H1 (cell line): Measurements from ENCODE around the gene PCYT2. TPM values are rescaled to one million over a fixed set of nuclear protein-coding genes. Genes with fewer than 3 reads are reported as not detected.

Experiments
- CTCF ChIA-PET: fragments of 300-600 bp; sonication (Branson Sonifier 250); formaldehyde crosslinking; loops from one replicate; lab custom pipeline; 2021; ENCODE audit not compliant: partially characterized antibody; lab: Charles Lee
- POLR2A ChIA-PET: fragments of 300-600 bp; sonication (Branson Sonifier 250); formaldehyde crosslinking; loops from one replicate; lab custom pipeline; 2021; ENCODE audit warnings: inconsistent platforms; ENCODE audit not compliant: partially characterized antibody; lab: Charles Lee
- DNase-seq, 2 experiments: peaks; one replicate each; pipeline versions ENCODE4 v3.0.0 to v3.0.0-alpha.2; 2010 to 2022; ENCODE audit warnings: low spot score in 2 of 2, low read depth in 1 of 2, mixed read lengths in 1 of 2
- FAIRE-seq: peaks from 2 replicates; lab custom pipeline; 2011; peaks lifted over from hg19 to GRCh38; lab: Jason Lieb, UNC
- H2AFZ ChIP-seq: 2 replicates; pipeline ENCODE4 v1.8.1; 2012; ENCODE audit warnings: low read length, inconsistent platforms
- H2AK5ac ChIP-seq: 2 replicates; pipeline ENCODE4 v1.6.1; 2013; ENCODE audit warnings: low read depth, low read length
- H2BK120ac ChIP-seq: replicated peaks from 2 replicates; pipeline ENCODE3; 2013; ENCODE audit warnings: low read depth, low read length, inconsistent platforms
- H2BK12ac ChIP-seq: 2 replicates; pipeline ENCODE4 v1.6.1; 2013; ENCODE audit warnings: low read depth, low read length
- H2BK15ac ChIP-seq: 2 replicates; pipeline ENCODE4 v1.6.1; 2013; ENCODE audit warnings: low read length
- H2BK20ac ChIP-seq: 2 replicates; pipeline ENCODE4 v1.6.1; 2013; ENCODE audit warnings: low read length
- H2BK5ac ChIP-seq: 2 replicates; pipeline ENCODE4 v1.6.1; 2013; ENCODE audit warnings: low read depth, low read length
- H3K14ac ChIP-seq: 2 replicates; pipeline ENCODE4 v1.6.1; 2013; ENCODE audit warnings: inconsistent platforms; ENCODE audit not compliant: insufficient read length
- H3K18ac ChIP-seq: 2 replicates; pipeline ENCODE4 v1.6.1; 2013; ENCODE audit warnings: low read length; ENCODE audit errors: extremely low read depth
- H3K23ac ChIP-seq: 2 replicates; pipeline ENCODE4 v1.6.1; 2013; ENCODE audit warnings: inconsistent platforms; ENCODE audit not compliant: insufficient read length
- H3K23me2 ChIP-seq: 2 replicates; pipeline ENCODE4 v1.6.1; 2013; ENCODE audit warnings: low read depth, low read length
- H3K27ac ChIP-seq: 2 replicates; pipeline ENCODE4 v1.6.1; 2011; ENCODE audit warnings: low read depth, low read length, inconsistent platforms
- H3K27me3 ChIP-seq, 4 experiments: replicated peaks in 1 of 4; 1 replicate in 1 of 4; 2 replicates in 3 of 4; pipeline versions ENCODE4 v1.6.1 to v1.8.1; 2011 to 2013; ENCODE audit warnings: low read length in 3 of 4, mild to moderate bottlenecking in 3 of 4, inconsistent platforms in 2 of 4, mixed read lengths in 2 of 4, moderate library complexity in 1 of 4; ENCODE audit not compliant: control insufficient read depth in 3 of 4, insufficient read depth in 3 of 4; ENCODE audit errors: extremely low read depth in 1 of 4
- H3K36me3 ChIP-seq, 4 experiments: 2 replicates each; pipeline versions ENCODE4 v1.6.1 to v1.8.1; 2011 to 2013; ENCODE audit warnings: mild to moderate bottlenecking in 4 of 4, low read length in 3 of 4, moderate library complexity in 2 of 4, control low read depth in 1 of 4, inconsistent platforms in 1 of 4; ENCODE audit not compliant: insufficient read depth in 4 of 4, control insufficient read depth in 2 of 4
- H3K4ac ChIP-seq: replicated peaks from 2 replicates; pipeline ENCODE3; 2013; ENCODE audit warnings: low read length, low read depth, mixed read lengths, inconsistent platforms; ENCODE audit not compliant: insufficient read length
- H3K4me1 ChIP-seq, 4 experiments: replicated peaks in 1 of 4; 1 replicate in 1 of 4; 2 replicates in 3 of 4; pipeline versions ENCODE4 v1.6.1 to v1.8.1; 2011 to 2013; ENCODE audit warnings: low read length in 3 of 4, inconsistent platforms in 2 of 4, mixed read lengths in 1 of 4; ENCODE audit not compliant: insufficient read depth in 4 of 4, control insufficient read depth in 3 of 4
- H3K4me2 ChIP-seq, 2 experiments: 2 replicates each; pipeline versions ENCODE4 v1.6.1 to v1.8.1; 2011 to 2013; ENCODE audit warnings: low read depth in 2 of 2, low read length in 2 of 2, control low read depth in 1 of 2, inconsistent platforms in 1 of 2, mild to moderate bottlenecking in 1 of 2; ENCODE audit not compliant: insufficient read depth in 1 of 2
- H3K4me3 ChIP-seq, 4 experiments: fragments of 200-600, 300-600 bp in 1 of 4; sonication (generic), shearing (Covaris generic), sonication (Bioruptor Twin) in 1 of 4; 2 replicates each; pipeline versions ENCODE4 v1.5.1 to v1.8.1; 2011 to 2016; ENCODE audit warnings: low read length in 4 of 4, low read depth in 3 of 4, control low read depth in 2 of 4, inconsistent platforms in 2 of 4, mild to moderate bottlenecking in 2 of 4, mixed read lengths in 1 of 4, moderate library complexity in 1 of 4; ENCODE audit not compliant: insufficient read depth in 2 of 4; ENCODE audit errors: extremely low read depth in 1 of 4
- H3K56ac ChIP-seq: replicated peaks from 2 replicates; pipeline ENCODE3; 2013; ENCODE audit warnings: low read depth, mild to moderate bottlenecking, mixed read lengths, low read length, inconsistent platforms; ENCODE audit not compliant: insufficient read length
- H3K79me1 ChIP-seq: 2 replicates; pipeline ENCODE4 v1.6.1; 2013; ENCODE audit warnings: low read depth, low read length, control low read depth
- H3K79me2 ChIP-seq, 2 experiments: 2 replicates each; pipeline versions ENCODE4 v1.6.1 to v1.8.1; 2012 to 2013; ENCODE audit warnings: low read length in 2 of 2, mild to moderate bottlenecking in 2 of 2, inconsistent platforms in 1 of 2; ENCODE audit not compliant: insufficient read depth in 2 of 2, control insufficient read depth in 1 of 2
- H3K9ac ChIP-seq, 4 experiments: replicated peaks in 1 of 4; 1 replicate in 1 of 4; 2 replicates in 3 of 4; pipeline versions ENCODE4 v1.6.1 to v1.8.1; 2011 to 2013; ENCODE audit warnings: low read depth in 3 of 4, low read length in 3 of 4, control low read depth in 2 of 4, mild to moderate bottlenecking in 2 of 4, moderate library complexity in 2 of 4, inconsistent platforms in 1 of 4; ENCODE audit errors: extremely low read depth in 1 of 4
- H3K9me3 ChIP-seq, 2 experiments: 2 replicates each; pipeline versions ENCODE4 v1.6.1 to v1.8.1; 2012 to 2013; ENCODE audit warnings: mild to moderate bottlenecking in 2 of 2, moderate library complexity in 2 of 2, control low read depth in 1 of 2, inconsistent platforms in 1 of 2, low read depth in 1 of 2, low read length in 1 of 2, mixed read lengths in 1 of 2; ENCODE audit not compliant: insufficient read depth in 2 of 2
- H4K20me1 ChIP-seq, 2 experiments: replicated peaks in 1 of 2; 2 replicates each; pipeline versions ENCODE3 to v1.8.1; 2011 to 2013; ENCODE audit warnings: inconsistent platforms in 2 of 2, low read length in 2 of 2, mild to moderate bottlenecking in 1 of 2; ENCODE audit not compliant: insufficient read depth in 2 of 2, control insufficient read depth in 1 of 2
- H4K5ac ChIP-seq: 2 replicates; pipeline ENCODE4 v1.6.1; 2013; ENCODE audit warnings: low read length, low read depth, mixed read lengths, inconsistent platforms; ENCODE audit not compliant: insufficient read length
- H4K8ac ChIP-seq: 2 replicates; pipeline ENCODE4 v1.8.0; 2013; ENCODE audit warnings: mild to moderate bottlenecking, moderate library complexity, low read length, inconsistent platforms; ENCODE audit not compliant: insufficient read depth; ENCODE audit errors: extremely low read depth
- H4K91ac ChIP-seq: replicated peaks from 2 replicates; pipeline ENCODE3; 2013; ENCODE audit warnings: low read length, mixed read lengths, inconsistent platforms; ENCODE audit not compliant: insufficient read length
- BRCA1 ChIP-seq: IDR thresholded peaks from 2 replicates; pipeline ENCODE4 v1.6.1; 2012; ENCODE audit warnings: low read depth, low read length, improper control_type of control experiment
- HDAC6 ChIP-seq: IDR thresholded peaks from one replicate; pipeline ENCODE4 v1.7.1; 2012; ENCODE audit warnings: low read depth, mild to moderate bottlenecking, inconsistent platforms, low read length, moderate library complexity
- KDM4A ChIP-seq: IDR thresholded peaks from one replicate; pipeline ENCODE4 v1.7.1; 2012; ENCODE audit warnings: low read depth, mild to moderate bottlenecking, moderate library complexity, low read length, inconsistent platforms; ENCODE audit not compliant: severe bottlenecking
- KDM5A ChIP-seq: fragments of 200-600 bp; IDR thresholded peaks from 2 replicates; pipeline ENCODE4 v1.7.1; 2012; ENCODE audit warnings: mild to moderate bottlenecking, low read length, inconsistent platforms, mixed read lengths
- MAX ChIP-seq: IDR thresholded peaks from 2 replicates; pipeline ENCODE4 v1.6.1; 2012; ENCODE audit warnings: inconsistent platforms
- NANOG ChIP-seq: IDR thresholded peaks from 2 replicates; pipeline ENCODE4 v1.6.1; 2011; ENCODE audit warnings: low read length, low read depth, mild to moderate bottlenecking, inconsistent platforms; ENCODE audit not compliant: insufficient read depth, poor library complexity, severe bottlenecking
- PHF8 ChIP-seq: fragments of 200-600 bp; sonication (generic); conservative IDR thresholded peaks from 2 replicates; pipeline ENCODE4 v1.7.1; 2012; ENCODE audit warnings: low read depth, mild to moderate bottlenecking, inconsistent platforms, low read length, moderate library complexity
- POLR2A ChIP-seq, 2 experiments: IDR thresholded peaks; 1 replicate in 1 of 2; 2 replicates in 1 of 2; pipeline ENCODE4 v1.6.1; 2011; ENCODE audit warnings: low read depth in 2 of 2, low read length in 2 of 2, mild to moderate bottlenecking in 2 of 2; ENCODE audit errors: control extremely low read depth in 1 of 2
- POLR2AphosphoS5 ChIP-seq: IDR thresholded peaks from 2 replicates; pipeline ENCODE4 v1.6.1; 2011; ENCODE audit warnings: low read depth, low read length
- SP4 ChIP-seq: IDR thresholded peaks from 2 replicates; pipeline ENCODE4 v1.6.1; 2012; ENCODE audit warnings: low read length, inconsistent platforms
- TEAD4 ChIP-seq: IDR thresholded peaks from 2 replicates; pipeline ENCODE4 v1.6.1; 2012; ENCODE audit warnings: low read depth, low read length, inconsistent platforms, mixed read lengths
- WGBS, 2 experiments: shearing (Covaris generic) in 1 of 2; methylation state at CpG; one replicate each; pipeline versions ENCODE4 v1.1.6 to v1.1.7; 2013 to 2015; ENCODE audit warnings: low lambda C conversion rate in 2 of 2, mixed read lengths in 2 of 2, inconsistent platforms in 1 of 2, low coverage in 1 of 2, missing lambda C conversion rate in 1 of 2; ENCODE audit not compliant: insufficient replicate concordance in 2 of 2, insufficient coverage in 1 of 2, insufficient read length in 1 of 2; ENCODE audit errors: extremely low coverage in 1 of 2, missing lambda C conversion rate in 1 of 2; 5-methylcytosine and 5-hydroxymethylcytosine counted together
- polyA plus RNA-seq, 7 experiments: library from polyadenylated mRNA; depleted of rRNA in 3 of 7; stranded (reverse) in 5 of 7; unstranded in 2 of 7; fragments of >200 nt in 5 of 7; fragments of 200-250 nt in 2 of 7; gene quantifications; 1 replicate in 5 of 7; 2 replicates in 1 of 7; 4 replicates in 1 of 7; pipeline versions ENCODE4 v1.2.1 to v1.2.3, GENCODE V29; 2011 to 2013; ENCODE audit warnings: missing spikeins in 2 of 7, mixed read lengths in 2 of 7
- total RNA-seq: library from RNA; stranded (reverse); fragmentation: NEBNext Ultra II Directional; extraction: Animal tissue kit (Norgen Biotek cat#: 25700); gene quantifications from 2 replicates; pipeline ENCODE4 v1.2.1, GENCODE V29; 2021

The PCYT2 gene
- total and polyA plus RNA-seq, 2 of the 8 experiments (the other 6 are each of a cell fraction or from before 2014, with no cell fraction given), result 29.9 to 31.3 TPM

- Histone ChIP-seq H3K36me3 (peaks cover 26 to 46% (median 36%) of the 10 kb centered on the region in 4 experiments), H3K9ac (peak overlapping the region; percentile 86 to 99 (median 93)), H3K14ac (no peak overlapping the region), H3K27ac (peak overlapping the region; percentile 83), H3K79me2 (peaks cover 8 to 41% of the 10 kb centered on the region in 2 experiments), H3K23me2 (peaks cover 5% of the 10 kb centered on the region; the same call in 1 of the 2 replicates), H3K79me1 (peaks cover 18% of the 10 kb centered on the region), H3K9me3 (no peaks in the 10 kb centered on the region), H2AFZ (no peak overlapping the region), H2BK20ac (no peak overlapping the region), H2BK12ac (no peak overlapping the region), H2BK5ac (no peak overlapping the region; the same call in 1 of the 2 replicates), H3K18ac (no peak overlapping the region), H4K5ac (peak overlapping the region; percentile 30), H4K91ac (no peak overlapping the region), H4K20me1 (peaks cover 14 to 20% of the 10 kb centered on the region in 2 experiments), H3K23ac (no peak overlapping the region), H2BK120ac (no peak overlapping the region), H3K4me1 (peaks cover 0 to 3% (median 2%) of the 10 kb centered on the region in 4 experiments; a peak in 5 of 7 replicates), H3K4ac (no peak overlapping the region), H3K4me2 (peak overlapping the region; percentile 75 to 84), H2BK15ac (no peak overlapping the region), H3K56ac (peak overlapping the region; percentile 69), H3K4me3 (peak overlapping the region; percentile 80 to 94 (median 88)), H2AK5ac (peak overlapping the region; percentile 61; the same call in 1 of the 2 replicates), H4K8ac (peak overlapping the region; percentile 96), H3K27me3 (no peaks in the 10 kb centered on the region)
- 47% methylated on average over 24 of the region's 69 CpGs; no CpG with 5 or more reads in 1 of the 2 experiments for WGBS, 2 experiments
- ChIA-PET POLR2A (interaction anchor here (0.6 to 12.3 kb wide), 13 partner anchors 11 to 630 kb away, joined by 3 to 151 read pairs (median 5); partner anchors contain the start of gene NPB), CTCF (interaction anchor here (0.6 to 1.8 kb wide), 2 partner anchors 33 to 65 kb away, joined by 3 to 4 read pairs; no protein-coding TSS in a partner anchor)
- DNase-seq (no peak), FAIRE-seq (no peak)
- TF ChIP-seq POLR2AphosphoS5 (no peak), PHF8 (peak; percentile 20; the same call in 1 of the 2 replicates), KDM5A (0 out of 2 replicates have a peak, but pooled peaks have one; percentile 38), SP4 (no peak), HDAC6 (no peak), BRCA1 (no peak), POLR2A (IDR thresholded peaks at IDR 0.05; ENCODE audit: control extremely low read depth in 1 of 2, low read depth in 2 of 2, low read length in 2 of 2) (0 out of 3 replicates have a peak, but pooled peaks of 1 of the 2 experiments have one; percentile 21), TEAD4 (no peak), MAX (peak; percentile 24; the same call in 1 of the 2 replicates), NANOG (no peak), KDM4A (no peak)
Observed at GRCh38 chr17:81890447-81891302, 20.5 kb downstream of the PCYT2 start.
